DLD1 (cell line): Measurements from ENCODE around the gene APBB2.
"Not testable (repeated sequence)": the region's sequence is repeated elsewhere in the genome, so short reads cannot be mapped to it uniquely, and the experiment has no call there.

Experiments
- in situ Hi-C: cut with HindIII; loops from 2 replicates; pipeline ENCODE4 v1.10.0; 2017; ENCODE audit warnings: low sequenced_read_pairs

The APBB2 gene

GRCh38 chr4:40842318-40842717 is 372.0 kb downstream of the APBB2 start:
- in situ Hi-C loops = loop anchor here (5.0 kb wide), 1 partner anchor 40 kb away; no protein-coding TSS in a partner anchor

- in situ Hi-C loops = loop anchor here (5.0 kb wide), 1 partner anchor 41 kb away; no protein-coding TSS in a partner anchor
Observed at GRCh38 chr4:40840985-40841571, 373.3 kb downstream of the APBB2 start.

- in situ Hi-C loops = loop anchor here (5.0 kb wide), 1 partner anchor 42 kb away; no protein-coding TSS in a partner anchor
Observed at GRCh38 chr4:40840255-40840984, 373.9 kb downstream of the APBB2 start.

GRCh38 chr4:40838742-40839141 is 375.6 kb downstream of the APBB2 start:
- in situ Hi-C loops = no loop called here

- in situ Hi-C loops = no loop called here
Observed at GRCh38 chr4:40837094-40837870, 377.1 kb downstream of the APBB2 start.

- in situ Hi-C loops = no loop called here
Observed at GRCh38 chr4:40833212-40833611, 381.1 kb downstream of the APBB2 start.

- in situ Hi-C loops = no loop called here
Observed at GRCh38 chr4:40832175-40832574, 382.2 kb downstream of the APBB2 start.

- in situ Hi-C loops = no loop called here
Observed at GRCh38 chr4:40831146-40831907, 383.0 kb downstream of the APBB2 start.

GRCh38 chr4:40829586-40829985 is 384.8 kb downstream of the APBB2 start:
- in situ Hi-C loops = no loop called here

GRCh38 chr4:40828661-40829060 is 385.7 kb downstream of the APBB2 start:
- in situ Hi-C loops = no loop called here

- in situ Hi-C loops = no loop called here
Observed at GRCh38 chr4:40827758-40828157, 386.6 kb downstream of the APBB2 start.

GRCh38 chr4:40826821-40827220 is 387.5 kb downstream of the APBB2 start:
- in situ Hi-C loops = no loop called here

- in situ Hi-C loops = no loop called here
Observed at GRCh38 chr4:40825014-40825838, 389.1 kb downstream of the APBB2 start.

- in situ Hi-C loops = no loop called here
Observed at GRCh38 chr4:40822420-40823166, 391.7 kb downstream of the APBB2 start.

GRCh38 chr4:40820101-40820500 is 394.2 kb downstream of the APBB2 start:
- in situ Hi-C loops = no loop called here

- in situ Hi-C loops = not testable (repeated sequence)
Observed at GRCh38 chr4:40817157-40817556, 397.2 kb downstream of the APBB2 start.

- in situ Hi-C loops = no loop called here
Observed at GRCh38 chr4:40812856-40813255, 401.5 kb downstream of the APBB2 start.

- in situ Hi-C loops = no loop called here
Observed at GRCh38 chr4:40812386-40812785, 402.0 kb downstream of the APBB2 start.

- in situ Hi-C loops = no loop called here
Observed at GRCh38 chr4:40811956-40812355, 402.4 kb downstream of the APBB2 start.
